Kidney (tissue), 14 donors: Measurements from ENCODE around the gene LRRC75A. TPM values are rescaled to one million over a fixed set of nuclear protein-coding genes. Genes with fewer than 3 reads are reported as not detected.
A peak's percentile ranks its signal among the peaks of the same experiment; 100 is the strongest.

Source experiments
- DNase-seq, 5 donors: peaks; one replicate each; pipeline ENCODE4 v3.0.0-alpha.2; 2013 to 2020
- FAIRE-seq: peaks from 2 replicates; lab custom pipeline; 2012; peaks lifted over from hg19 to GRCh38; lab: Jason Lieb, UNC
- H3K27ac ChIP-seq, 2 donors: one replicate each; pipeline ENCODE4 v1.7.0; 2013; ENCODE audit warnings: low read depth in 2 of 2, low read length in 2 of 2, inconsistent platforms in 1 of 2
- H3K27me3 ChIP-seq: one replicate; pipeline ENCODE4 v1.7.1; 2013; ENCODE audit warnings: low read length, inconsistent platforms; ENCODE audit not compliant: control insufficient read depth, insufficient read depth
- H3K36me3 ChIP-seq, 3 donors: one replicate each; pipeline versions ENCODE4 v1.7.0 to v1.7.1; 2013; ENCODE audit warnings: low read length in 3 of 3, control low read depth in 1 of 3, inconsistent platforms in 1 of 3; ENCODE audit not compliant: insufficient read depth in 3 of 3, control insufficient read depth in 2 of 3
- H3K4me1 ChIP-seq, 3 donors: one replicate each; pipeline versions ENCODE4 v1.7.0 to v1.7.1; 2013; ENCODE audit warnings: low read length in 3 of 3, inconsistent platforms in 1 of 3, low read depth in 1 of 3; ENCODE audit not compliant: control insufficient read depth in 2 of 3, insufficient read depth in 2 of 3
- H3K4me3 ChIP-seq, 3 donors: one replicate each; pipeline versions ENCODE4 v1.7.0 to v1.8.1; 2013; ENCODE audit warnings: low read length in 3 of 3, control low read depth in 1 of 3, inconsistent platforms in 1 of 3
- H3K9ac ChIP-seq, 3 donors: one replicate each; pipeline versions ENCODE4 v1.7.0 to v1.7.1; 2013; ENCODE audit warnings: low read length in 3 of 3, control low read depth in 1 of 3, inconsistent platforms in 1 of 3
- H3K9me3 ChIP-seq, 3 donors: one replicate each; pipeline versions ENCODE4 v1.7.0 to v1.7.1; 2013; ENCODE audit warnings: low read length in 3 of 3, control low read depth in 1 of 3, inconsistent platforms in 1 of 3; ENCODE audit not compliant: control insufficient read depth in 2 of 3, insufficient read depth in 1 of 3
- intact Hi-C: fragments of 100-400 bp; cut with DNase I; formaldehyde crosslinking; loops from one replicate; pipeline ENCODE4 v1.11.1; 2022
- polyA plus RNA-seq: library from polyadenylated mRNA; stranded (reverse); fragments of 350-450 nt; fragmentation: Illumina TruSeq; extraction: RNeasy Lipid Tissue Mini Kit (QIAGEN cat#74804); gene quantifications from one replicate; pipeline ENCODE4 v1.2.3, GENCODE V29; 2014; ENCODE audit warnings: low read depth, low replicate concordance; ENCODE audit not compliant: insufficient read depth
- total RNA-seq: library from RNA; stranded (reverse); fragmentation: NEBNext Ultra II Directional; extraction: Animal tissue kit (Norgen Biotek cat#: 25700); gene quantifications from one replicate; pipeline ENCODE4 v1.2.1, GENCODE V29; 2021
- TF ChIP-seq, protein P1 (sequence below): IDR thresholded peaks from 3 replicates; pipeline ENCODE4 v1.5.1; 2012; ENCODE audit warnings: mild to moderate bottlenecking, moderate library complexity, borderline replicate concordance; ENCODE audit not compliant: insufficient read depth; ENCODE audit errors: extremely low read depth
- donor health status: control.
- donor health status: control.
- donor health status: control.
- donor health status: control.
- donor health status: control.
- donor health status: DM: yes; HTN: yes; CAD: no.
- donor health status: Normal renal cell carcinoma (clear cell type).

The LRRC75A gene
- total and polyA plus RNA-seq, 2 donors from 2014 or later = 2.5 to 2.6 TPM

DNA sequence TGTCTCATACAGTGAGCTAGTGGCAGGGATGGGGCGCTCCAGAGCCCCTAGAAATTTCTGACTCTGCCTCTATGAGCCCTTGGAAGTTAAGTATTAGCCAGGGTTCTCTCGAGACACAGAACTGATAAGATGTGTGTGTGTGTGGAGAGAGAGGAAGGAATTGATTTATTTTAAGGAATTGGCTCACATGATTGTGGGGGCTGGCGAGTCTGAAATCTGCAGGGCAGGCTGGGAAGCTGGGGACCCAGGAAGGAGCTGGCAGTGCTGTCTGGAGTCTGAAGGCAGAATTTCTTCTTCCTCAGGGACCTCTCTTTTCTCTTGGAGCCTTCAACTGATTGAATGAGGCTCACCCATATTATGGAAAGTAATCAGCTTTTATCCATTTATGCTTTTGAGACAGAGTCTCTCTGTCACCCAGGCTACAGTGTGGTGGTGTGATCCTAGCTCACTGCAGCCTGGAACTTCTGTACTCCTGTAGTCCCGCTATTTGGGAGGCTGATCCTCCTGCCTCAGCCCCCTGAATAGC, 16.8 kb downstream of the LRRC75A start:
- Histone ChIP-seq H3K9ac (no peak overlapping the region), H3K36me3 (no peaks in the 10 kb centered on the region), H3K4me1 (no peaks in the 10 kb centered on the region), H3K4me3 (no peak overlapping the region), H3K27ac (no peak overlapping the region), H3K27me3 (no peaks in the 10 kb centered on the region), H3K9me3 (no peaks in the 10 kb centered on the region)
- FAIRE-seq (no peak), DNase-seq (no peak)
- intact Hi-C loops = no loop called here
- TF ChIP-seq, protein P1, sequence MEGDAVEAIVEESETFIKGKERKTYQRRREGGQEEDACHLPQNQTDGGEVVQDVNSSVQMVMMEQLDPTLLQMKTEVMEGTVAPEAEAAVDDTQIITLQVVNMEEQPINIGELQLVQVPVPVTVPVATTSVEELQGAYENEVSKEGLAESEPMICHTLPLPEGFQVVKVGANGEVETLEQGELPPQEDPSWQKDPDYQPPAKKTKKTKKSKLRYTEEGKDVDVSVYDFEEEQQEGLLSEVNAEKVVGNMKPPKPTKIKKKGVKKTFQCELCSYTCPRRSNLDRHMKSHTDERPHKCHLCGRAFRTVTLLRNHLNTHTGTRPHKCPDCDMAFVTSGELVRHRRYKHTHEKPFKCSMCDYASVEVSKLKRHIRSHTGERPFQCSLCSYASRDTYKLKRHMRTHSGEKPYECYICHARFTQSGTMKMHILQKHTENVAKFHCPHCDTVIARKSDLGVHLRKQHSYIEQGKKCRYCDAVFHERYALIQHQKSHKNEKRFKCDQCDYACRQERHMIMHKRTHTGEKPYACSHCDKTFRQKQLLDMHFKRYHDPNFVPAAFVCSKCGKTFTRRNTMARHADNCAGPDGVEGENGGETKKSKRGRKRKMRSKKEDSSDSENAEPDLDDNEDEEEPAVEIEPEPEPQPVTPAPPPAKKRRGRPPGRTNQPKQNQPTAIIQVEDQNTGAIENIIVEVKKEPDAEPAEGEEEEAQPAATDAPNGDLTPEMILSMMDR = no peak

DNA sequence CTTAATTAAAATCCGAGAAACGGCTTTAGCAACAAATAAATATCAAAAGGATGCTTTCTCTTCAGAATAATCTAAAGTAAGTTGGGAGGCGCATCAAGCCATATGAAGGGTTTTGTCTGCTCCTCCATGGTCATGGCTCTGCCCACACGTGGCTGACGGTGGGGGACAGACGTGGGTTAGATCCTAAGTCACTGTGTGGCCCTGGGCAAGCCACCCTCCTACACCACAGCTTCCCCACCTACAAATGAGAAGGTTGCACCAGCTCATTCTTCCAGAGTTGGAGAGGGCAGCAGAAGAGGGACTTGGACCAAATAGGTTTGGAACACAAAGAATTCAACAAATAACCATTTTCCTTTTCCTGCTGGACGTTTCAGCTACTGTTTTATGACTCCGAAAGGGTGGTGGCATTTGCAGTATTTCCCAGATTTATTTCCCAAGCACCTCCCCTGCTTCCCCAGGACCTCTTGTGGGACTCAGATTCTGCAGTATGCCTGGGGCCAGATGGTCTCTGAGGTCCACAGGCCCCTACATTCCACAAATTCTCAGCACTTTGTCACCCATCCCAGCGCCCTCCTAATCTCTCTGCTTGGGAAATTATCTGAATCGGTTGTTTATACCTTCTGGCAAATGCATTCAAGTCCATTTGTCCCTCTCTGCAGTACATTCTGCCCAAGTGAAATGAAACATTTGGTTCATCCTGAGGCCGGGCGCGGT, 17.8 kb downstream of the LRRC75A start:
- FAIRE-seq (no peak), DNase-seq (no peak)
- Histone ChIP-seq H3K36me3 (no peaks in the 10 kb centered on the region), H3K9ac (no peak overlapping the region), H3K9me3 (no peaks in the 10 kb centered on the region), H3K4me1 (peaks cover 0 to 2% (median 0%) of the 10 kb centered on the region in 3 donors), H3K27me3 (no peaks in the 10 kb centered on the region), H3K4me3 (no peak overlapping the region), H3K27ac (no peak overlapping the region)
- intact Hi-C loops = no loop called here
- TF ChIP-seq, protein P1 = no peak

DNA sequence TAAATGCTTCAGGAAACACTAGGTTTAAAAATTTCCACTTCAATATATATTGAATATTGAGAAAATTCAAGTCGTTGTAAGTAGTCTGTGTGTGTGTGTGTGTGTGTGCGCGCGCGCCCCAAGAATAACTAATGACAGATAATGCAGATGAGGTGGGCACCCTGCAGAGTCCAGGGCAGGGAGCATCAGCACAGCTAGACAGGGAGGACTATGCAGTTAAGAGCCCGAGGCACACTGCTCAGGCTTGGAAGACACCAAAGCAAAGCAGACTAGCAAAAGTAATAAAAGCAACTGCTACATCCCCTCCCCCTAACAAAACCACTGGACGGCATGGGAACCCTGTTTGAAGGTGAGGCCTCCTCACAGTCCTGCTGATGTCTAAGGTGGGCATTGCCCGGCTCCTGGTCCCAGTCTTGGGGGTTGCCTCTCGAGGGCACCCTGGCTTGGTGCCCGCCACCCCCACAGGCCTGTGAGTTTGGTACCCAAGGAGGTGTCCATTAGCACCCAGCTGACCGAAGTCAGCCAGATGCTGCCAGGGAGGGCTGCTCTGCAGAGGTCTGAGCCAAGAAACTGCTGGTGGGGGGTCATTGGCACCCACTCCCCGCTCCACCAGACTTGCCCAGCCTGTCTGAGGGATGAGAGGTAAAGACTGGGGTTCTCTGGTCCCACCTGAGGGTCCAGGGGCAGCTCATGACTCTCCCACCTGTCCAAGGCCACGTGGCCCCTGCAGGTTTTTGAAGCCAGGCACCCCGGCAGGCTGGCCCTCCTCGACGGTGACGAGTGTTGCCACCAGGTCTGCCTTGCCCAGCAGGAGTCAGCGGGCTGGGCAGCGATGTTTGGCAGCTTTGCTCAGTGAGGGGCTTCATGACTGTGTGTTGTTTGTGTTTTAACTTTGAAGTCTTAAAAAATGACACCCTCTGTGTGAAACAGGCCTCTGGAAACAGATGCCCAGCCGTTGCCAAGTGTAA, 18.7 kb downstream of the LRRC75A start:
- no peak overlapping the region for H3K9ac ChIP-seq
- no peaks in the 10 kb centered on the region for H3K9me3 ChIP-seq
- peaks cover 0 to 2% (median 0%) of the 10 kb centered on the region in 3 donors for H3K4me1 ChIP-seq
- no peak overlapping the region for H3K27ac ChIP-seq
- intact Hi-C loops = no loop called here
- DNase-seq (peak in 1 of 5 donors; percentile 41), FAIRE-seq (no peak)
- TF ChIP-seq, protein P1 = no peak
- H3K27me3 ChIP-seq = no peaks in the 10 kb centered on the region
- H3K4me3 ChIP-seq = no peak overlapping the region
- H3K36me3 ChIP-seq = no peaks in the 10 kb centered on the region
